Neural cell (in vitro differentiated cells): ENCODE measurements around the gene MOV10L1.

Experiments
- CTCF ChIP-seq: fragments of 450-650 bp; IDR thresholded peaks from 2 replicates; pipeline ENCODE4 v1.5.1; 2014; ENCODE audit warnings: antibody characterized with exemption, mild to moderate bottlenecking, moderate library complexity; ENCODE audit not compliant: poor library complexity, severe bottlenecking
- EP300 ChIP-seq: fragments of 450-650 bp; conservative IDR thresholded peaks from 2 replicates; pipeline ENCODE4 v1.6.1; 2014; ENCODE audit warnings: antibody characterized with exemption, mild to moderate bottlenecking, moderate library complexity; ENCODE audit not compliant: poor library complexity, severe bottlenecking
- EZH2 ChIP-seq: fragments of 200-600, 300-800 bp; shearing (Covaris generic), sonication (generic); IDR thresholded peaks from 2 replicates; pipeline ENCODE4 v1.6.1; 2014; ENCODE audit warnings: antibody characterized with exemption, low read length, borderline replicate concordance, mild to moderate bottlenecking; ENCODE audit not compliant: insufficient read depth, poor library complexity, severe bottlenecking
- MXI1 ChIP-seq: fragments of 450-650 bp; conservative IDR thresholded peaks from 2 replicates; pipeline ENCODE4 v1.6.1; 2014; ENCODE audit warnings: antibody characterized with exemption, mild to moderate bottlenecking; ENCODE audit not compliant: poor library complexity, severe bottlenecking
- POLR2AphosphoS5 ChIP-seq: IDR thresholded peaks from 2 replicates; pipeline ENCODE4 v1.6.1; 2012
- RAD21 ChIP-seq: fragments of 450-650 bp; conservative IDR thresholded peaks from 2 replicates; pipeline ENCODE4 v1.6.1; 2014; ENCODE audit warnings: antibody characterized with exemption, mild to moderate bottlenecking, moderate library complexity
- SMC3 ChIP-seq: fragments of 450-650 bp; conservative IDR thresholded peaks from 2 replicates; pipeline ENCODE4 v1.6.1; 2014; ENCODE audit warnings: antibody characterized with exemption, mild to moderate bottlenecking, moderate library complexity; ENCODE audit not compliant: poor library complexity
- TAF1 ChIP-seq: IDR thresholded peaks from 2 replicates; pipeline ENCODE4 v1.6.1; 2012; ENCODE audit warnings: low read depth

DNA sequence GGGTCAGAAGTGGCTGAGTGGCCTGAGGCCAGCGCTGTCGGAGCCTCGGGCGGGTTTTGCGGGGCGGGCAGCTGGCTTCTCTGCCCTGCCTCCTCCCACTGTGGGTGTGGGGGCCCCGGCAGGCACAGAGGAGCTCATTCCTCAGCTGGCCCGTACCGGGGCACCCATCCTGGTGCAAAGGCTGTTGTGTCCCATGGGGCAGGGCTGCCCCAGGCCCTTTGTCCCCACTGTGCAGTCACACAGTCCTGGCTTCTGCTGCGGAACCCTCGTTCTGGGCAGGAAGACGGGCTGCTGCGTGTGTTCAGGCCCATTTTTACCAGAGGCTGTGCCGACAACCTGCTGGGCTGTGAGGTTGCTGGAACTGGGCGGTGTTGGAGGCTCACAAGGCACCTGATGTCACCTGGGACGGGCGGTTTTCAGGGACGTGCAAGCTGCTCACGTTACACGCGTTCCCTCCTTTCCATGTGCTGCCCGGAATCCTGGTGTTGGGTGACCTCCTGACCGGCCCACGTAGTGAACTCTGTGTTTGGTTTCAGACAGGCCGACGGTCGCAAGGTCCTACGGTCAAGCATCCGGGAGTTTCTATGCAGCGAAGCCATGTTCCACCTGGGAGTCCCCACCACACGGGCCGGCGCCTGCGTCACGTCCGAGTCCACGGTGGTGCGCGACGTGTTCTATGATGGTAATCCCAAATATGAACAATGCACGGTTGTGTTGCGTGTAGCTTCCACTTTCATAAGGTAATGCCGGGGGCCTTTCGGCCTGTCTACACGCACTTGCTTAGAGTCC is 116.2 kb downstream of the MOV10L1 start:
- TF ChIP-seq CTCF (no peak), MXI1 (no peak), SMC3 (no peak), EP300 (no peak), POLR2AphosphoS5 (no peak), EZH2 (no peak), TAF1 (no peak), RAD21 (no peak)
